T follicular helper cell (primary cell): ENCODE data around the gene PRKN.
"Not testable (repeated sequence)": the region's sequence is repeated elsewhere in the genome, so short reads cannot be mapped to it uniquely, and the experiment has no call there.

Experiments used
- DNase-seq: peaks from one replicate; pipeline ENCODE4 v3.0.0-alpha.2; 2020; ENCODE audit warnings: low read depth

Gene PRKN

GRCh38 chr6:161840380-161840779 is 887.2 kb downstream of the PRKN start:
- DNase-seq, result no peak

GRCh38 chr6:161838306-161839035 is 889.1 kb downstream of the PRKN start:
- DNase-seq, result no peak

- DNase-seq, result no peak
Observed at GRCh38 chr6:161837854-161838253, 889.7 kb downstream of the PRKN start.

- DNase-seq, result no peak
Observed at GRCh38 chr6:161837449-161837735, 890.2 kb downstream of the PRKN start.

GRCh38 chr6:161836643-161837448 is 890.7 kb downstream of the PRKN start:
- no peak for DNase-seq

- DNase-seq, result no peak
Observed at GRCh38 chr6:161835500-161836215, 891.9 kb downstream of the PRKN start.

- no peak for DNase-seq
Observed at GRCh38 chr6:161834426-161834825, 893.1 kb downstream of the PRKN start.

GRCh38 chr6:161833099-161833860 is 894.3 kb downstream of the PRKN start:
- DNase-seq, result no peak

GRCh38 chr6:161832622-161833021 is 894.9 kb downstream of the PRKN start:
- no peak for DNase-seq

- no peak for DNase-seq
Observed at GRCh38 chr6:161830866-161831616, 896.5 kb downstream of the PRKN start.

GRCh38 chr6:161829291-161829729 is 898.3 kb downstream of the PRKN start:
- no peak for DNase-seq

- no peak for DNase-seq
Observed at GRCh38 chr6:161828355-161828754, 899.2 kb downstream of the PRKN start.

GRCh38 chr6:161826512-161826911 is 901.1 kb downstream of the PRKN start:
- DNase-seq, result no peak

GRCh38 chr6:161822204-161822603 is 905.4 kb downstream of the PRKN start:
- not testable (repeated sequence) for DNase-seq

GRCh38 chr6:161817881-161818280 is 909.7 kb downstream of the PRKN start:
- DNase-seq, result no peak

- DNase-seq, result no peak
Observed at GRCh38 chr6:161815965-161816364, 911.6 kb downstream of the PRKN start.

GRCh38 chr6:161813156-161813555 is 914.4 kb downstream of the PRKN start:
- no peak for DNase-seq

GRCh38 chr6:161809971-161810370 is 917.6 kb downstream of the PRKN start:
- DNase-seq, result no peak

- DNase-seq, result no peak
Observed at GRCh38 chr6:161804838-161805237, 922.7 kb downstream of the PRKN start.

- DNase-seq, result no peak
Observed at GRCh38 chr6:161803131-161803530, 924.4 kb downstream of the PRKN start.

- no peak for DNase-seq
Observed at GRCh38 chr6:161802231-161802630, 925.3 kb downstream of the PRKN start.
